Colonic mucosa (tissue), 4 donors: Measurements from ENCODE around the gene CRTC1. TPM values are rescaled to one million over a fixed set of nuclear protein-coding genes. Genes with fewer than 3 reads are reported as not detected.

Experiments
- DNase-seq: peaks from one replicate; pipeline ENCODE4 v3.0.0-alpha.2; 2020
- H3K27ac ChIP-seq: fragments of 200-600 bp; one replicate; pipeline ENCODE4 v1.8.0; 2021
- H3K27me3 ChIP-seq: fragments of 200-600 bp; one replicate; pipeline ENCODE4 v1.8.0; 2021
- H3K36me3 ChIP-seq: fragments of 200-600 bp; one replicate; pipeline ENCODE4 v1.8.0; 2021
- H3K4me1 ChIP-seq: fragments of 200-600 bp; one replicate; pipeline ENCODE4 v1.8.0; 2021; ENCODE audit warnings: mild to moderate bottlenecking
- H3K4me3 ChIP-seq: fragments of 200-600 bp; one replicate; pipeline ENCODE4 v1.8.0; 2021
- H3K9ac ChIP-seq, 2 donors: one replicate each; pipeline ENCODE4 v1.7.0; 2013; ENCODE audit warnings: control low read depth in 2 of 2, low read depth in 2 of 2, low read length in 2 of 2
- H3K9me3 ChIP-seq: fragments of 200-600 bp; one replicate; pipeline ENCODE4 v1.8.0; 2021
- CTCF ChIP-seq: fragments of 200-600 bp; IDR thresholded peaks from one replicate; pipeline ENCODE4 v1.8.0; 2022; ENCODE audit warnings: antibody characterized with exemption, mild to moderate bottlenecking
- intact Hi-C: fragments of 100-400 bp; cut with DNase I; formaldehyde crosslinking; loops from one replicate; pipeline ENCODE4 v1.14.1; 2022
- total RNA-seq, 2 donors: library from RNA; stranded (reverse); fragmentation: NEBNext Ultra II Directional in 1 of 2; extraction: Animal tissue kit (Norgen Biotek cat#: 25700) in 1 of 2; gene quantifications; one replicate each; pipeline ENCODE4 v1.2.1, GENCODE V29; 2021
- donor health status: healthy.
- donor health status: DM: no; HTN: no; CAD: no.
- donor health status: DM: no; HTN: no; CAD: no.

CRTC1 gene
- total RNA-seq, 2 donors from 2014 or later: 7.6 to 10.3 TPM

- Histone ChIP-seq H3K36me3 (no peaks in the 10 kb centered on the region), H3K27ac (no peak overlapping the region), H3K4me1 (peaks cover 25% of the 10 kb centered on the region), H3K9ac (no peak overlapping the region), H3K9me3 (no peaks in the 10 kb centered on the region), H3K27me3 (no peaks in the 10 kb centered on the region), H3K4me3 (no peak overlapping the region)
- no peak for DNase-seq
- TF ChIP-seq CTCF: no peak
- intact Hi-C loops: no loop called here
Measured at GRCh38 chr19:18745012-18745735, 61.7 kb downstream of the CRTC1 start.

GRCh38 chr19:18745931-18746330, 62.5 kb downstream of the CRTC1 start:
- no peak overlapping the region for H3K4me3 ChIP-seq
- no peaks in the 10 kb centered on the region for H3K27me3 ChIP-seq
- H3K27ac ChIP-seq: no peak overlapping the region
- no peaks in the 10 kb centered on the region for H3K36me3 ChIP-seq
- intact Hi-C loops: no loop called here
- TF ChIP-seq CTCF: no peak
- no peaks in the 10 kb centered on the region for H3K9me3 ChIP-seq
- no peak for DNase-seq
- H3K9ac ChIP-seq: no peak overlapping the region
- H3K4me1 ChIP-seq: peaks cover 19% of the 10 kb centered on the region

GRCh38 chr19:18746401-18747325, 63.2 kb downstream of the CRTC1 start:
- H3K4me1 ChIP-seq: peaks cover 13% of the 10 kb centered on the region
- no peaks in the 10 kb centered on the region for H3K36me3 ChIP-seq
- TF ChIP-seq CTCF: no peak
- no peak overlapping the region for H3K9ac ChIP-seq
- no peaks in the 10 kb centered on the region for H3K9me3 ChIP-seq
- no peak overlapping the region for H3K27ac ChIP-seq
- no peak overlapping the region for H3K4me3 ChIP-seq
- DNase-seq: no peak
- intact Hi-C loops: no loop called here
- no peaks in the 10 kb centered on the region for H3K27me3 ChIP-seq

GRCh38 chr19:18749362-18750231, 66.1 kb downstream of the CRTC1 start:
- intact Hi-C loops: no loop called here

More at GRCh38 chr19:18749362-18750231, 66.1 kb downstream of the CRTC1 start:
- H3K4me1 ChIP-seq: no peaks in the 10 kb centered on the region
- H3K27me3 ChIP-seq: no peaks in the 10 kb centered on the region
- no peak for DNase-seq
- no peak overlapping the region for H3K4me3 ChIP-seq
- H3K9ac ChIP-seq: no peak overlapping the region
- no peaks in the 10 kb centered on the region for H3K36me3 ChIP-seq
- H3K9me3 ChIP-seq: no peaks in the 10 kb centered on the region
- no peak overlapping the region for H3K27ac ChIP-seq
- TF ChIP-seq CTCF: no peak
